PC-3 (cell line): ENCODE data around the gene KRTAP5-3. TPM values are rescaled to one million over a fixed set of nuclear protein-coding genes. Genes with fewer than 3 reads are reported as not detected.
"Not testable (repeated sequence)": the region's sequence is repeated elsewhere in the genome, so short reads cannot be mapped to it uniquely, and the experiment has no call there.

Experiments used
- ATAC-seq: fragments of 200-7000 bp; cut with Tn5 transposase; 2 replicates; pipeline ENCODE4 v1.9.1; 2020; ENCODE audit warnings: mild to moderate bottlenecking, moderate library complexity
- BruUV-seq: library from RNA; stranded (reverse); fragments of 400-500 nt; replicated peaks from 2 replicates; lab custom pipeline; 2021; lab: Mats Ljungman, UMichigan
- CTCF ChIA-PET: fragments of 300-600 bp; sonication (Branson Sonifier 250); formaldehyde crosslinking; loops from one replicate; lab custom pipeline; 2022; ENCODE audit warnings: antibody characterized with exemption; lab: Charles Lee
- POLR2A ChIA-PET: fragments of 300-600 bp; sonication (Branson Sonifier 250); formaldehyde crosslinking; loops from one replicate; lab custom pipeline; 2022; ENCODE audit warnings: antibody characterized with exemption; ENCODE audit not compliant: unreplicated experiment; lab: Charles Lee
- DNase-seq: peaks from one replicate; pipeline ENCODE4 v3.0.0-alpha.2; 2015
- H2AFZ ChIP-seq: fragments of 300-600 bp; sonication (generic); 2 replicates; pipeline ENCODE4 v1.6.0; 2016; ENCODE audit warnings: antibody characterized with exemption, low read length
- H3F3A ChIP-seq: fragments of 300-600 bp; sonication (generic); one replicate; pipeline ENCODE4 v1.6.0; 2017; ENCODE audit warnings: antibody characterized with exemption, low read length, control low read depth, mild to moderate bottlenecking; ENCODE audit not compliant: unreplicated experiment
- H3K27ac ChIP-seq: fragments of 300-600 bp; sonication (generic); 2 replicates; pipeline ENCODE4 v1.5.1; 2016; ENCODE audit warnings: mild to moderate bottlenecking, low read length
- H3K27me3 ChIP-seq: fragments of 300-600 bp; sonication (generic); 2 replicates; pipeline ENCODE4 v1.6.1; 2016; ENCODE audit warnings: low read length, mixed read lengths
- H3K36me3 ChIP-seq: fragments of 300-600 bp; sonication (generic); 2 replicates; pipeline ENCODE4 v1.6.1; 2016; ENCODE audit warnings: low read depth, mixed run types, low read length, mixed read lengths
- H3K4me1 ChIP-seq: fragments of 300-600 bp; sonication (generic); 2 replicates; pipeline ENCODE4 v1.5.1; 2016; ENCODE audit warnings: low read length; ENCODE audit not compliant: insufficient read depth
- H3K4me2 ChIP-seq: fragments of 300-600 bp; sonication (generic); 2 replicates; pipeline ENCODE4 v1.6.0; 2016; ENCODE audit warnings: low read length
- H3K4me3 ChIP-seq: fragments of 300-600 bp; sonication (generic); 2 replicates; pipeline ENCODE4 v1.5.1; 2016; ENCODE audit warnings: mild to moderate bottlenecking, low read length, mixed read lengths
- H3K79me2 ChIP-seq: fragments of 300-600 bp; sonication (generic); 2 replicates; pipeline ENCODE4 v1.6.1; 2017; ENCODE audit warnings: low read length, mixed read lengths
- H3K9ac ChIP-seq: fragments of 300-600 bp; sonication (generic); 2 replicates; pipeline ENCODE4 v1.6.0; 2016; ENCODE audit warnings: mild to moderate bottlenecking, low read length
- H3K9me2 ChIP-seq: fragments of 300-600 bp; sonication (generic); replicated peaks from 2 replicates; pipeline ENCODE4 v1.6.1; 2016; ENCODE audit warnings: mixed run types, low read length, mixed read lengths
- H3K9me3 ChIP-seq: fragments of 300-600 bp; sonication (generic); 2 replicates; pipeline ENCODE4 v1.6.1; 2016; ENCODE audit warnings: low read length, mixed read lengths
- H4K20me1 ChIP-seq: fragments of 300-600 bp; sonication (generic); 2 replicates; pipeline ENCODE4 v1.6.1; 2016; ENCODE audit warnings: low read length, mixed read lengths
- CTCF ChIP-seq: fragments of 300-600 bp; sonication (generic); conservative IDR thresholded peaks from 2 replicates; pipeline ENCODE4 v1.5.1; 2017; ENCODE audit warnings: antibody characterized with exemption, low read depth, mild to moderate bottlenecking, low read length
- EZH2 ChIP-seq: fragments of 300-600 bp; sonication (generic); IDR thresholded peaks from one replicate; pipeline ENCODE4 v1.6.1; 2017; ENCODE audit warnings: antibody characterized with exemption, mild to moderate bottlenecking, low read length; ENCODE audit not compliant: unreplicated experiment
- EZH2phosphoT487 ChIP-seq: fragments of 300-600 bp; sonication (generic); IDR thresholded peaks from 2 replicates; pipeline ENCODE4 v1.6.1; 2018; ENCODE audit warnings: mild to moderate bottlenecking, antibody characterized with exemption, low read length, borderline replicate concordance
- intact Hi-C: fragments of 100-400 bp; cut with micrococcal nuclease; formaldehyde crosslinking; loops from 2 replicates; pipeline ENCODE4 v1.9.0; 2023
- total RNA-seq: library from RNA; depleted of rRNA; stranded (reverse); fragments of >200 nt; gene quantifications from 2 replicates; pipeline ENCODE4 v1.2.3, GENCODE V29; 2014

KRTAP5-3 gene
- total RNA-seq, 1 experiment from 2014 or later = not detected

DNA sequence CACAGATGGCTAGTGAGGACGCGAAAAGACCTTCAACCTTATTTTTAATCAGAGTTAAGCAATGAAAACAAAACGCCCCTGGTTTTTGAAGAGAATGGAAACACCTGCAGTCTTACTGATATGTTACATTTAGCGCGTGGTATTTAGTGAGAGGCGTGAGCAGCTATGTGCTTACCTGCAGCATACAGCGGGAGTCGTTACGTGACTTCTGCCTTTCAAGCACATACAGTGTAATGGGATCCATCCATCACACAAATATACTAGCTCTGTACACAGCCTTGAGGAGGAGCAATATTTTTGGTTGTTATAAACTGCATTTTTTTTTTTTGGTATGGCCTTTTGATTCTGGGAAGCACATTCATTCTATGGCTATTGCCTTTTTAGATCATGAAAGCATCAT is 15.6 kb downstream of the KRTAP5-3 start:
- ATAC-seq (no peak), DNase-seq (no peak)
- Histone ChIP-seq H3F3A (no peaks in the 10 kb centered on the region), H3K27ac (no peak overlapping the region), H3K4me1 (peaks cover 5% of the 10 kb centered on the region), H3K4me3 (no peak overlapping the region), H3K9me2 (no peaks in the 10 kb centered on the region), H3K9me3 (no peaks in the 10 kb centered on the region), H3K9ac (no peak overlapping the region), H3K79me2 (no peaks in the 10 kb centered on the region), H4K20me1 (no peaks in the 10 kb centered on the region), H2AFZ (no peak overlapping the region), H3K27me3 (0 out of 2 replicates have a peak, but pooled peaks cover 3% of the 10 kb centered on the region), H3K36me3 (no peaks in the 10 kb centered on the region), H3K4me2 (no peak overlapping the region)
- TF ChIP-seq EZH2phosphoT487 = no peak
- TF ChIP-seq CTCF = no peak
- TF ChIP-seq EZH2 = no peak
- intact Hi-C loops = no loop called here
- ChIA-PET POLR2A (no interaction called here), CTCF (no interaction called here)
- no TSS peak for BruUV-seq

GRCh38 chr11:1589996-1590395 is 18.3 kb downstream of the KRTAP5-3 start:
- H2AFZ ChIP-seq = no peak overlapping the region
- no TSS peak for BruUV-seq
- TF ChIP-seq EZH2phosphoT487 (no peak), EZH2 (no peak), CTCF (no peak)
- CTCF ChIA-PET = no interaction called here
- intact Hi-C loops = no loop called here
- no peaks in the 10 kb centered on the region for H4K20me1 ChIP-seq
- no peak overlapping the region for H3K27ac ChIP-seq
- H3F3A ChIP-seq = no peaks in the 10 kb centered on the region
- H3K4me1 ChIP-seq = peaks cover 5% of the 10 kb centered on the region
- no peaks in the 10 kb centered on the region for H3K36me3 ChIP-seq
- POLR2A ChIA-PET = no interaction called here
- H3K4me2 ChIP-seq = no peak overlapping the region
- H3K4me3 ChIP-seq = no peak overlapping the region
- ATAC-seq (no peak), DNase-seq (no peak)
- H3K27me3 ChIP-seq = 0 out of 2 replicates have a peak, but pooled peaks cover 3% of the 10 kb centered on the region
- no peaks in the 10 kb centered on the region for H3K9me2 ChIP-seq
- H3K79me2 ChIP-seq = no peaks in the 10 kb centered on the region
- H3K9ac ChIP-seq = no peak overlapping the region
- H3K9me3 ChIP-seq = no peaks in the 10 kb centered on the region

DNA sequence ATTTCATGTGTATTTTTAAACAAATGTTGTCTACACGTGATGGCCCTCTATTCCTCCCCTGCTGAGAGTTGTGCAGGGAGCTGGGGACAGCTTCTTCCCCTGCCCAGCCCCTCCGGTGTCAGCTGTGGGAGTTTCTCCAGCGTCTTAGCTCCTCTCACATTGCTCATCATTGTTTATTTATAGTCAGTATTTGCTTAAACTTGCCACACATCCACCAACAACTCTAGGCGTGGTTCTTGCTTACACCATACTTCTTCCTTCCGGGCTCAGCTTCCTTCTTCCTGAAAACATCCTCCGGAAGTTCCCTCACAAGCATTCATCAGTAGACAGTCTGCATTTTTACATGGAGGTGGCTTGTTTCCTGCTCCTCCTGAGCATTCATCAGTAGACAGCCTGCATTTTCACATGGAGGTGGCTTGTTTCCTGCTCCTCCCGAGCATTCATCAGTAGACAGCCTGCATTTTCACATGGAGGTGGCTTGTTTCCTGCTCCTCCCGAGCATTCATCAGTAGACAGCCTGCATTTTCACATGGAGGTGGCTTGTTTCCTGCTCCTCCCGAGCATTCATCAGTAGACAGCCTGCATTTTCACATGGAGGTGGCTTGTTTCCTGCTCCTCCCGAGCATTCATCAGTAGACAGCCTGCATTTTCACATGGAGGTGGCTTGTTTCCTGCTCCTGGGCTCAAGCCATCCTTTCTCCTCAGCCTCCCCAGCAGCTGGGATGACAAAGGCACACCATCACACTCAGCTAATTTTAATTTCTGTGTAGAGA is 18.9 kb downstream of the KRTAP5-3 start:
- BruUV-seq, H3K36me3 ChIP-seq, H3K27ac ChIP-seq, H3K4me1 ChIP-seq, H3K9ac ChIP-seq, intact Hi-C loops, H3K9me3 ChIP-seq, H3K79me2 ChIP-seq, H3K27me3 ChIP-seq, H3F3A ChIP-seq, H4K20me1 ChIP-seq, H3K9me2 ChIP-seq, H3K4me3 ChIP-seq: not testable (repeated sequence)
- peak; percentile 75 for DNase-seq
- ChIA-PET POLR2A (interaction anchor here (0.6 to 0.7 kb wide), 2 partner anchors 41 to 243 kb away, joined by 3 to 16 read pairs; no protein-coding TSS in a partner anchor), CTCF (interaction anchor here (0.6 to 1.4 kb wide), 6 partner anchors 15 to 704 kb away, joined by 3 to 9 read pairs (median 7); no protein-coding TSS in a partner anchor)
- Histone ChIP-seq H2AFZ (peak overlapping the region; percentile 31), H3K4me2 (peak overlapping the region; percentile 76)
- peak; percentile 99 for ATAC-seq
